ENCODE results near the gene SORBS1. TPM values are rescaled to one million over a fixed set of nuclear protein-coding genes. Genes with fewer than 3 reads are reported as not detected.
A peak's percentile ranks its signal among the peaks of the same experiment; 100 is the strongest.

Gene SORBS1
- total RNA-seq, 1 experiment from 2014 or later = 39.9 TPM

DNA sequence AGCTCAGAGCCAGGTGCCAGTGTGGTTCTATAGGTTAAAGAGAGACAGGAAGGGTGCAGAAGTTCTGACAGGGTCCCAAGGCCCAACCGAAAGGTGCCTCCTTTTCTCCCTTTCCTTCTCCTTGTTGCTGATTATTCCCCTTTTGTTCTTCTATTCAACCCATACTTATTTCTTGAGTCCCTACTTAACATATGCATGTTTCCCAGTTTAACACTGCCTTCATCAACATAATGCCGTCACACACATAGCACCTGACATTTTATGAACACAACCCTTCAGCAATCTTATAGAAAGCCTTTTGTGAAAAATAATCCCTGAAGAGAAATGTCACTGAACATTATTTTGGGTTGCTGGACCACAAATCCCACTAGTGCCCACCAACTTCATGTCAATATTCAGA lies 39.1 kb downstream of the SORBS1 start:
- Mint-ChIP-seq H3K36me3 (no peaks in the 10 kb centered on the region), H3K27me3 (ENCODE audit: low read depth) (no peaks in the 10 kb centered on the region), H3K4me1 (peaks cover 54% of the 10 kb centered on the region), H3K4me3 (no peak overlapping the region), H3K27ac (peak overlapping the region; percentile 66), H3K9me3 (no peaks in the 10 kb centered on the region)
- ChIA-PET CTCF (no interaction called here), POLR2A (no interaction called here)
- ATAC-seq (no peak), DNase-seq (ENCODE audit: low spot score) (no peak)
- TF ChIP-seq ELF4 (CRISPR knock-in tag; IDR thresholded peaks at IDR 0.05; ENCODE audit: low read depth) = no peak
- TF ChIP-seq ZNF219 (CRISPR knock-in tag; IDR thresholded peaks at IDR 0.05; ENCODE audit: borderline replicate concordance) = no peak
- TF ChIP-seq, protein P1, sequence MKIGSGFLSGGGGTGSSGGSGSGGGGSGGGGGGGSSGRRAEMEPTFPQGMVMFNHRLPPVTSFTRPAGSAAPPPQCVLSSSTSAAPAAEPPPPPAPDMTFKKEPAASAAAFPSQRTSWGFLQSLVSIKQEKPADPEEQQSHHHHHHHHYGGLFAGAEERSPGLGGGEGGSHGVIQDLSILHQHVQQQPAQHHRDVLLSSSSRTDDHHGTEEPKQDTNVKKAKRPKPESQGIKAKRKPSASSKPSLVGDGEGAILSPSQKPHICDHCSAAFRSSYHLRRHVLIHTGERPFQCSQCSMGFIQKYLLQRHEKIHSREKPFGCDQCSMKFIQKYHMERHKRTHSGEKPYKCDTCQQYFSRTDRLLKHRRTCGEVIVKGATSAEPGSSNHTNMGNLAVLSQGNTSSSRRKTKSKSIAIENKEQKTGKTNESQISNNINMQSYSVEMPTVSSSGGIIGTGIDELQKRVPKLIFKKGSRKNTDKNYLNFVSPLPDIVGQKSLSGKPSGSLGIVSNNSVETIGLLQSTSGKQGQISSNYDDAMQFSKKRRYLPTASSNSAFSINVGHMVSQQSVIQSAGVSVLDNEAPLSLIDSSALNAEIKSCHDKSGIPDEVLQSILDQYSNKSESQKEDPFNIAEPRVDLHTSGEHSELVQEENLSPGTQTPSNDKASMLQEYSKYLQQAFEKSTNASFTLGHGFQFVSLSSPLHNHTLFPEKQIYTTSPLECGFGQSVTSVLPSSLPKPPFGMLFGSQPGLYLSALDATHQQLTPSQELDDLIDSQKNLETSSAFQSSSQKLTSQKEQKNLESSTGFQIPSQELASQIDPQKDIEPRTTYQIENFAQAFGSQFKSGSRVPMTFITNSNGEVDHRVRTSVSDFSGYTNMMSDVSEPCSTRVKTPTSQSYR (CRISPR knock-in tag; IDR thresholded peaks at IDR 0.05) = no peak
- no peak for TF ChIP-seq MYBL2 (CRISPR knock-in tag; IDR thresholded peaks at IDR 0.05)
- TF ChIP-seq ZNF396 (CRISPR knock-in tag; IDR thresholded peaks at IDR 0.05; ENCODE audit: borderline replicate concordance) = no peak
- TF ChIP-seq, protein P2, sequence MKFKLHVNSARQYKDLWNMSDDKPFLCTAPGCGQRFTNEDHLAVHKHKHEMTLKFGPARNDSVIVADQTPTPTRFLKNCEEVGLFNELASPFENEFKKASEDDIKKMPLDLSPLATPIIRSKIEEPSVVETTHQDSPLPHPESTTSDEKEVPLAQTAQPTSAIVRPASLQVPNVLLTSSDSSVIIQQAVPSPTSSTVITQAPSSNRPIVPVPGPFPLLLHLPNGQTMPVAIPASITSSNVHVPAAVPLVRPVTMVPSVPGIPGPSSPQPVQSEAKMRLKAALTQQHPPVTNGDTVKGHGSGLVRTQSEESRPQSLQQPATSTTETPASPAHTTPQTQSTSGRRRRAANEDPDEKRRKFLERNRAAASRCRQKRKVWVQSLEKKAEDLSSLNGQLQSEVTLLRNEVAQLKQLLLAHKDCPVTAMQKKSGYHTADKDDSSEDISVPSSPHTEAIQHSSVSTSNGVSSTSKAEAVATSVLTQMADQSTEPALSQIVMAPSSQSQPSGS (CRISPR knock-in tag; IDR thresholded peaks at IDR 0.05; ENCODE audit: borderline replicate concordance, low read depth) = no peak

DNA sequence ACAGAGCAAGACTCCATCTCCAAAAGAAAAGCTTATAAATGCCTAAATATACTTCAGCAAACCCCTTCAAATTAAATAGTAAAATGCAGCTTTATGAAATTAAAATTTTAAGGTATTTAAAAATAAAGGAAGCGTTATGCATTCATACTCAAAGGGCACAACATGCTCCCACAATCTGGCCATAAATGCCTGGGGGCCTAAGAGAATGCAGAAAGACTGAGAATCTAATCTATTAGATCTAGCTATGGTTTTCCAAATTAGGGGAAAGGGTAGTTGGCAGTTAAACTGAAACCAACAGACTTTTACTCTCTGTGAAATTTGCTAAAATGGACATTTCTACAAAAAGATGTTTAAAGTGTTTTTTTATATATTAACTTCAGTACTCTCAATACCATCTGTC lies 40.6 kb downstream of the SORBS1 start:
- TF ChIP-seq, protein P3, sequence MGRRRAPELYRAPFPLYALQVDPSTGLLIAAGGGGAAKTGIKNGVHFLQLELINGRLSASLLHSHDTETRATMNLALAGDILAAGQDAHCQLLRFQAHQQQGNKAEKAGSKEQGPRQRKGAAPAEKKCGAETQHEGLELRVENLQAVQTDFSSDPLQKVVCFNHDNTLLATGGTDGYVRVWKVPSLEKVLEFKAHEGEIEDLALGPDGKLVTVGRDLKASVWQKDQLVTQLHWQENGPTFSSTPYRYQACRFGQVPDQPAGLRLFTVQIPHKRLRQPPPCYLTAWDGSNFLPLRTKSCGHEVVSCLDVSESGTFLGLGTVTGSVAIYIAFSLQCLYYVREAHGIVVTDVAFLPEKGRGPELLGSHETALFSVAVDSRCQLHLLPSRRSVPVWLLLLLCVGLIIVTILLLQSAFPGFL (CRISPR knock-in tag; IDR thresholded peaks at IDR 0.05; ENCODE audit: borderline replicate concordance) = no peak
- TF ChIP-seq, protein P4, sequence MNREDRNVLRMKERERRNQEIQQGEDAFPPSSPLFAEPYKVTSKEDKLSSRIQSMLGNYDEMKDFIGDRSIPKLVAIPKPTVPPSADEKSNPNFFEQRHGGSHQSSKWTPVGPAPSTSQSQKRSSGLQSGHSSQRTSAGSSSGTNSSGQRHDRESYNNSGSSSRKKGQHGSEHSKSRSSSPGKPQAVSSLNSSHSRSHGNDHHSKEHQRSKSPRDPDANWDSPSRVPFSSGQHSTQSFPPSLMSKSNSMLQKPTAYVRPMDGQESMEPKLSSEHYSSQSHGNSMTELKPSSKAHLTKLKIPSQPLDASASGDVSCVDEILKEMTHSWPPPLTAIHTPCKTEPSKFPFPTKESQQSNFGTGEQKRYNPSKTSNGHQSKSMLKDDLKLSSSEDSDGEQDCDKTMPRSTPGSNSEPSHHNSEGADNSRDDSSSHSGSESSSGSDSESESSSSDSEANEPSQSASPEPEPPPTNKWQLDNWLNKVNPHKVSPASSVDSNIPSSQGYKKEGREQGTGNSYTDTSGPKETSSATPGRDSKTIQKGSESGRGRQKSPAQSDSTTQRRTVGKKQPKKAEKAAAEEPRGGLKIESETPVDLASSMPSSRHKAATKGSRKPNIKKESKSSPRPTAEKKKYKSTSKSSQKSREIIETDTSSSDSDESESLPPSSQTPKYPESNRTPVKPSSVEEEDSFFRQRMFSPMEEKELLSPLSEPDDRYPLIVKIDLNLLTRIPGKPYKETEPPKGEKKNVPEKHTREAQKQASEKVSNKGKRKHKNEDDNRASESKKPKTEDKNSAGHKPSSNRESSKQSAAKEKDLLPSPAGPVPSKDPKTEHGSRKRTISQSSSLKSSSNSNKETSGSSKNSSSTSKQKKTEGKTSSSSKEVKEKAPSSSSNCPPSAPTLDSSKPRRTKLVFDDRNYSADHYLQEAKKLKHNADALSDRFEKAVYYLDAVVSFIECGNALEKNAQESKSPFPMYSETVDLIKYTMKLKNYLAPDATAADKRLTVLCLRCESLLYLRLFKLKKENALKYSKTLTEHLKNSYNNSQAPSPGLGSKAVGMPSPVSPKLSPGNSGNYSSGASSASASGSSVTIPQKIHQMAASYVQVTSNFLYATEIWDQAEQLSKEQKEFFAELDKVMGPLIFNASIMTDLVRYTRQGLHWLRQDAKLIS (CRISPR knock-in tag; IDR thresholded peaks at IDR 0.05; ENCODE audit: borderline replicate concordance) = no peak
- TF ChIP-seq ZNF396 (CRISPR knock-in tag; IDR thresholded peaks at IDR 0.05; ENCODE audit: borderline replicate concordance) = no peak
- POLR2A ChIA-PET = interaction anchor here (0.7 kb wide), 1 partner anchor 85 kb away, joined by 3 read pairs; no protein-coding TSS in a partner anchor

DNA sequence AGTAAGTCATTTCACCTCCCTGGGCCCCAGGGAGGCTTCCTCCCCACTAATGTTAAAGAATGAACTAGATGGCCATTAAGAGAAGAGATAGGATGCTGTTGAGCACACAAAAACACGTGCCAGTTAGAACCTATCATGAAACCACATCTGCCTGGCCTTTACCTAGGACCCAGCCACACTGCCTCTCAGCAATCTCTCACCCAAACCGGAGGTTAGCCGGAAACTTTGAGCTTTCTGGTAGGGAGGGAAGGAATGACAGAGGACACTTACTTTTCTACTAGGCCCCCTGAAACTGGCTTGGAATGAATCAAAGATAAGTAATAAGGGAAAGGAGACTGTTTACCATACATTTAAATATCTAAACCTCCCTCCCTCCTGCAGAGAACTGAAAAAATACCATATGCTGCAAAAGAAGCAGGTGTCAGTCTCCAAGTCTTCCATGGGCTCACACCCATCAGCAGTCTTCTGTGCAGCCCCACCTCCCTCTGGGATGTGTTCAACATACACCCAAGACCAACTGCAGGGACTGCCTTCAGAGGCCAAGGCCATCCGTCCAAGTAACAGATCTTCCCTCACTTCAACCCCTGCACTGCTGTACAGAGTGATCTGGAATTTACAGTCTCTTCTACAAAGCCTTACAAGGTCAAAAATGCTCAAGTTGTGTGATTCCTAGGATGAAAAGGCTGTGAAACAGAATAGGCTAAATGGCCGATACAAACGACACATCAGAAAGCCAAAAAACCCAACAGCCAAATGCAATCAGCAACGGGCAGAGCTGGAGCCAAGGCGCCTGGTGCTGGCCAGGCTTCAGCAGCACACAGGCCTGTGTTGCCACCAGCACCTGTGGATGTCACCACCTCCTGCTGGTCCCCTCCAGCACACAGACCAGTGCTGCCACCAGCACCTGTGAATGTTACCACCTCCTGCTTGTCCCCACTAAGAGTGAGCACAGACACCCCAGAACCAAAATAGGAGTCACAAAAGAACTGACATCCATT lies 42.4 kb downstream of the SORBS1 start:
- H3K4me1 Mint-ChIP-seq = peaks cover 53% of the 10 kb centered on the region
- ChIA-PET POLR2A (no interaction called here), CTCF (interaction anchor here (0.6 to 1.4 kb wide), 2 partner anchors 15 to 42 kb away, joined by 3 to 4 read pairs; no protein-coding TSS in a partner anchor)
- no peaks in the 10 kb centered on the region for H3K36me3 Mint-ChIP-seq
- H3K9me3 Mint-ChIP-seq = no peaks in the 10 kb centered on the region
- no peak for TF ChIP-seq CREB1 (CRISPR knock-in tag; IDR thresholded peaks at IDR 0.05)
- TF ChIP-seq ATF1 (CRISPR knock-in tag; IDR thresholded peaks at IDR 0.05) = no peak
- no peak for TF ChIP-seq EMX1 (CRISPR knock-in tag; IDR thresholded peaks at IDR 0.05)
- TF ChIP-seq JAZF1 (CRISPR knock-in tag; IDR thresholded peaks at IDR 0.05) = no peak
- TF ChIP-seq HMGA2 (CRISPR knock-in tag; IDR thresholded peaks at IDR 0.05) = no peak
- TF ChIP-seq TEAD1 (CRISPR knock-in tag; IDR thresholded peaks at IDR 0.05) = no peak
- TF ChIP-seq MYBL2 (CRISPR knock-in tag; IDR thresholded peaks at IDR 0.05) = no peak
- DNase-seq (ENCODE audit: low spot score) (no peak), ATAC-seq (peak; percentile 56)
- H3K27me3 Mint-ChIP-seq (ENCODE audit: low read depth) = no peaks in the 10 kb centered on the region
- H3K27ac Mint-ChIP-seq = peak overlapping the region; percentile 83
- H3K4me3 Mint-ChIP-seq = no peak overlapping the region

More for the DNA sequence above, 40.6 kb downstream of the SORBS1 start:
- no peaks in the 10 kb centered on the region for H3K27me3 Mint-ChIP-seq (ENCODE audit: low read depth)
- H3K27ac Mint-ChIP-seq = no peak overlapping the region
- H3K4me3 Mint-ChIP-seq = no peak overlapping the region
- CTCF ChIA-PET = interaction anchor here (0.6 kb wide), 1 partner anchor 84 kb away, joined by 3 read pairs; no protein-coding TSS in a partner anchor
- peaks cover 50% of the 10 kb centered on the region for H3K4me1 Mint-ChIP-seq
- ATAC-seq (no peak), DNase-seq (ENCODE audit: low spot score) (no peak)
- H3K36me3 Mint-ChIP-seq = no peaks in the 10 kb centered on the region
- no peaks in the 10 kb centered on the region for H3K9me3 Mint-ChIP-seq

Data from WTC11 (cell line).